Hematopoietic multipotent progenitor cell (in vitro differentiated cells): ENCODE results near the gene HMCES. TPM values are rescaled to one million over a fixed set of nuclear protein-coding genes. Genes with fewer than 3 reads are reported as not detected.

Experiments used
- DNase-seq, 3 donors: peaks; one replicate each; pipeline ENCODE4 v3.0.0-alpha.2; 2011 to 2015; ENCODE audit warnings: low read depth in 2 of 3, low spot score in 2 of 3
- total RNA-seq: library from RNA; depleted of rRNA; stranded (reverse); fragments of >200 nt; gene quantifications from one replicate; pipeline ENCODE4 v1.2.3, GENCODE V29; 2012

HMCES gene
- total RNA-seq: 33.4 TPM

- peak; percentile 80 to 96 (median 95) for DNase-seq
These were observed at the start of gene HMCES for GRCh38 chr3:129278439-129278965. Gene HMCES (plus strand): TSS chr3:129278870. CDS start chr3:129279733, 863 bp downstream.

- peak in 1 of 3 donors; percentile 13 for DNase-seq
These were observed 49.6 kb upstream of the HMCES start for GRCh38 chr3:129228891-129229585.

- peak in 2 of 3 donors; percentile 69 for DNase-seq
These were observed 48.2 kb upstream of the HMCES start for GRCh38 chr3:129230311-129231019.

- DNase-seq: no peak
These were observed 47.1 kb upstream of the HMCES start for GRCh38 chr3:129231331-129232119.

GRCh38 chr3:129233538-129233937 is 45.1 kb upstream of the HMCES start:
- peak in 2 of 3 donors; percentile 90 to 94 for DNase-seq

- DNase-seq: no peak
These were observed 44.2 kb upstream of the HMCES start for GRCh38 chr3:129234441-129234840.

GRCh38 chr3:129235344-129235917 is 43.2 kb upstream of the HMCES start:
- DNase-seq: no peak

GRCh38 chr3:129238945-129239705 is 39.5 kb upstream of the HMCES start:
- no peak for DNase-seq

- no peak for DNase-seq
These were observed 38.7 kb upstream of the HMCES start for GRCh38 chr3:129239991-129240390.

- no peak for DNase-seq
These were observed 38.2 kb upstream of the HMCES start for GRCh38 chr3:129240436-129240835.

GRCh38 chr3:129245141-129245540 is 33.5 kb upstream of the HMCES start:
- DNase-seq: no peak

GRCh38 chr3:129245641-129246306 is 32.9 kb upstream of the HMCES start:
- peak; percentile 37 to 96 (median 90) for DNase-seq

GRCh38 chr3:129246636-129247035 is 32.0 kb upstream of the HMCES start:
- DNase-seq: no peak

GRCh38 chr3:129248286-129248979 is 30.2 kb upstream of the HMCES start:
- no peak for DNase-seq

GRCh38 chr3:129249284-129250065 is 29.2 kb upstream of the HMCES start, which contains the start of gene COPG1:
Gene COPG1 (plus strand): TSS chr3:129249606. CDS start chr3:129249710, 104 bp downstream.
- peak; percentile 87 to 91 (median 90) for DNase-seq

GRCh38 chr3:129252748-129253147 is 25.9 kb upstream of the HMCES start:
- DNase-seq: no peak

- no peak for DNase-seq
These were observed 24.0 kb upstream of the HMCES start for GRCh38 chr3:129254536-129255230.
